GM18511 (cell line): ENCODE results near the gene NAA35.
"Not testable (repeated sequence)": the region's sequence is repeated elsewhere in the genome, so short reads cannot be mapped to it uniquely, and the experiment has no call there.

ENCODE experiments used
- ATAC-seq: cut with Tn5 transposase; IDR thresholded peaks from one replicate; pipeline ENCODE4 v1.9.1; 2021; ENCODE audit warnings: mild to moderate bottlenecking, moderate library complexity; ENCODE audit not compliant: unreplicated experiment

The NAA35 gene

DNA sequence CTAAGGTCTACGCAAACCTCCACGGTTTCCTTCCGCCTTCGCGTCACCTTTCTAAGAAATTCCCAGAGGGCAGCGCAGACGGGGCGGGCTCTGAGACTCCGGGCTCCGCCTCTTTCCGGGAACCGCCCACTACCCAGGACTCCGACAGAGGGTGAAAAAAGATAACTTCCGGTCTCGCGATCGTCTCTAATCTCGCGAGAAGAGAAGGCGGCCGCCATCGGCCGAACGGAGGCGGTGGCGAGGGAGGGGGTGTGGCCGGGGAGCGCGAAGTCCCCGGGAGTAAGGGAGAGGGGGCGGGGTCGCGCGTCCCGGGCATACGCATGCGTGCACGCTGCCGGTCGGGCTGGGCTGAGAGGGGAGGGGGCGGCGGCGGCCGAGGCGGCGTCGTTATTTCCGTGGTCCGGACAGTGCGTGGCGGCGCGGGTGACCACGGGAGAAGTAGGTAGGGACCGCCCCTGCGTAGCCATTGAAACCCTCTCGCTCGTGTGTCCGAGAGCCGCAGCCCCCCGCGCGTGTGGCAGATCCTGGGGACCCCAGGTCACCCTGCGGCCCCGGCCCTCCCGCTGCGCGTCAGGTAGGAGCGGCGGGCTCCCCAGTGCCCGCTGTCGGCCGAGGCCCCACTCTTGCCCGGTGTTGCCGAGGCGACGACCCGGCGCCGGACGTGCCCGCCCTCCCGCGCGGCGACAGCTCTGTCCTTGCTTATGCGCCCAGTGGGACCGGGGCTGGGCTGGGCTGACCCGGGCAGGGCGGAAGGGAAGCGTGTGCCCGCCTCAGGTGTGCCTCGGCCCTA lies at the start of gene NAA35:
NAA35 (plus strand) TSS at position 315 of the 790 bp plus-strand sequence. CDS start 1,014 bp downstream, outside the sequence.
- ATAC-seq = peak; percentile 87

DNA sequence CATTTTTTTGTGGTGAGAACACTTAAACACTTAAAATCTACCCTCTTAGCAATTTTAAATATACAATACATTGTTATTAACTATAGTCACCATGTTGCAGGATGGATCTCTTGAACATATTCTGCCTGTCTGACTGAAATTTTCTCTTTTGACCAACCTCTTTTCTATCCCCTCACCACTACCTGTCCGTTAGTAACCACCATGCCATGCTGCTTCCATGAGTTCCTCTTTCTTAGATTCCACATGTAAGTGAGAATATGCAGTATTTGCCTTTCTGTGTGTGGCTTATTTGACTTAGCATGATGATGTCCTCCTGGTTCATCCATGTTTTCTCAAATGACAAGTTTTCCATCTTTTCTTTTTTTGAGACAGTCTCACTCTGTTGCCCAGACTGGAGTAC lies 48.5 kb upstream of the NAA35 start:
- no peak for ATAC-seq

DNA sequence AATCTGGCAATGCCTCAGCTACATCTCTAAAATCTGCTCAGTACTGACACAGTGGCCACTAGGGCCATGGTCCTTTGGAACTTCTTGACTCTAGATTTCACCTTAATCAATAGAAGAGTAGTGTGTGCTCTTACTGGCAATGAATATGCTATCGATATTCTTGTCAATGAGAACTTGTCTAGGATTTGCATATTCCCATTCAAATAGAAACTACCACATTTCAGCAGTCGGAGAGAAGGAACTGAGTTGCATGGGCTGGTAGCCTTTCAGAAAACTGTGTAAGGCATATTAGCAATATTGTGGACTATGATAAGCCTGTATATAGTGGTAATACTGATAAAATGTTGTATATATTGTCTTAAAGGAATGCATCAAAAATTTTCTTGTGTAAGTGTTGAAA lies 45.3 kb upstream of the NAA35 start:
- ATAC-seq = peak; percentile 79

DNA sequence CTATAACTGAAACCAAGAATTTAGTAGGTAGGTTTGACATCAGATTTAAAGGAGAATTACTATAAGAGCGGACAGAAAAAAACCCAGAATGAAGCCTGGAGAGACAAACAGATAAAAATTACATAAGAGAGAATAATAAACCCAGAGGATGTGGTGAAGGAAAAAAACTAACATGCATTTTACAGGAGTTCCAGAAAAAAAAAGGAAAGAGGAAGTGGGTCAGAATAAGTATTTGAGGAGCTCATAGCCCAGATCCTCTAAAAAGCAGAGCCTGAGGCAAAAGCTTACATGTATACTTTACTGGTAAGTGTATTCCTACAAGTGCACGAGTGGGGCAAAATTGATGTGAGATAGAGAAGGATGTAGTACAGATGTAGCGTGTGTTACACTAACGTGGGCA lies 43.1 kb upstream of the NAA35 start:
- no peak for ATAC-seq

DNA sequence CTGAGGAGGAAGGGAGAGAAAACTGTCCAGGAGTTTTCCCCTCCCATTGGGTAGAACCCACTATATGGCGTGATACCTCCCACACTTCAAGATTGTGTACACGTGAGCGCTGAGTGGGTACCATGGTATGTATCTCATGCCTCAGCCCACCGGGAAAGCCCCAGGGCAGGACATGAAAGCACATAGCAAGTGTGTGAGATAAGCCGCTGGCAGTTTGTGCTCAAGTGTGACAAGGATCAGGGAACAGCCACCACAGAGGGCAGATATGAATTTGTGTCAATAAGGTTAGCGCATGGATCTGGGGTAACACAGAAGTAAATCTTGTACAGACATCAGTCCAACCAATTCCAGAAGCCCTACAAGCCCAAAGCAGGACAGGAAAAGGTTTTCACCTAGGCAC lies 42.6 kb upstream of the NAA35 start:
- ATAC-seq = no peak

DNA sequence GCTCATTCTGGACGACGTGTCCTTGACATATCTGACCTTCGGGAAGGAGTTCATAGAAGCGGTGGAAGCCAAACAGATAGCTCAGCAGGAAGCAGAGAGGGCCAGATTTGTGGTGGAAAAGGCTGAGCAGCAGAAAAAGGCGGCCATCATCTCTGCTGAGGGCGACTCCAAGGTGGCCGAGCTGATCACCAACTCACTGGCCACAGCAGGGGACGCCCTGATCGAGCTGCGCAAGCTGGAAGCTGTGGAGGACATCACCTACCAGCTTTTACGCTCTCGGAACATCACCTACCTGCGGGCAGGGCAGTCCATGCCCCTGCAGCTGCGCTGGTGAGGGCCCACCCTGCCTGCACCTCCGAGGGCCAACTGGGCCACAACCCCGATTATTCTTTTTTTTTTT lies 41.6 kb upstream of the NAA35 start:
- ATAC-seq = no peak

DNA sequence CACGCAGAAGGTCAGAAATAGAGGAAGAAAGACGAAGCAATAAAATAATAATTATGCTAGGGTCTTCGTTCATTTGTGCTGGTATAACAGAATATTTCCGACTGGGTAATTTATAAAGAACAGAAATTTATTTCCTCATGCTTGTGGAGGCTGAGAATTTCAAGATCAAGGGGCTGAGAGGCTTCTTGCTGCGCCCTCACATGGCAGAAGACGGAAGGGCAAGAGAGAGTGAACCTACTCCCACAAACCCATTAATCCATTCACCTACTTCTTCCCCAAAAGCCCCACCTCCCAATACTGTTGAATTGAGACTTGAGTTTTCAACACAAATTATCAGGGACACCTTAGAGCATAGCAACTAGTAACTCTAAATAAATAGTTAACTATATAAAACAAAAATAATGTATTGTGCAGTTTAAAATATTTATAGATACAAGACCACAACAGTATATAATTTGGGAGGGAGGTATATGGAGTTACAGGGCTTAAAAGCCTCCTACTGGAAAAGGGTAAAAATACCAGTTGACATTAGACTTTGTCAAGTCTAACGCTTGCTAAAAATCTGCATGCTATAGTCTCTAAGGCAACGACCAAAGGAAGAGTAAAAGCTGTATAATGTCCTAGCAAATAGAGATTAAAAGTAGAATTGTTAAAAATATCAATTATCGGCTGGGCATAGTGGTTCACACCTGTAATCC lies 40.3 kb upstream of the NAA35 start:
- ATAC-seq = no peak

DNA sequence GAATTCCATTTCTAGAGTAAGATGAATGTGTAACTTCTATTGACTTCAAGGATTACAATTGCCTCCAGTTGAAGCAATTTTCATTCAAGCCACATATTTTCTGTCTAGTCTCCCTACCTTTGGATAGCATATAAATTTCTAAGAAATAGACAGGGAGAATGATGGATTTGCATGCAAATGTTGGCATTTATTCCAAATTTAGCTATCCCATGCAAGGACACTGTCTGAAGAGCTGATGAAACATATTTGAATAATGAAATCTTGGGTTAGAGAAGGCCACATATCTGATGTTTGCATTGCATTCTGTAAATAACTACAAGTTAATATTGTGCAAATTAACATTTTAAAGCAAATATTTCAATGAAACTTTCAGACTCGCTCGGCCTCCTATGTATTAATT lies 36.0 kb upstream of the NAA35 start:
- ATAC-seq = no peak

DNA sequence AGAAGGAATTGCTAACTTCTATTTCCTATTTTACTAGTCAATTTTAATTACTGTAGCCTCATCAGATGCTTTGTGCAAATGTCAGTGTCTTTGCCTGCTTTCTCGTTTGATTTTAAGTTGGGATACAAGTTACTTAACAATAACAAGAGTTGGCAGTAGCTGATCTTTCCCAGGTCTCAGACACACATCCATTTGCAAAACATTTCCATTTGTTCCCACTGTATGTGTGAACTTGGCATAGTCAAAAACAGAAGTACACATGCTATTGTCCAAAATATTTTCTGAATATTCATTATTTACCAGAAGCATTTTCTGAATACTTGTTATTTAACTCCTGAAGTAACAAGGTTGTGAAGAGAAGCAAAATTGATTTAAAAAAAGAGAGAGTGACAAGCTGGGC lies 35.0 kb upstream of the NAA35 start:
- no peak for ATAC-seq

DNA sequence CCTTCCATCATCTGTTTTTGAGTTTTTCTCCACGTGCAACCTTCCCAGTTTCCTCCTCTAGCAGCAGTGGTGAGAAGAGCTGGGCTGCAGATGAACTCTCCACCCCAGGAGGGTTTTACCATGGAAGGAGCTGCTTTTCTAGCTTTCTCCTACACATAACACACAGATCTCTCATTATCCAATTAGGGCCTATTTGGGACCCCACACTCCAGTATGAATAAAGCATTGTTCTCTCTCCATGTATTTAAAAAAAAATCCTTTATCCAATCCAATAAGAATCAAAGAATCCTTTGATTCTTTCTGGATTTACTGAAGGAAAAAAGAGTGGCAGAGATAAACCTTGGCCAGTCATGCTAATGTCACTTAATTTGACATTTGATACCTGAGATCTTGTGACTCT lies 31.6 kb upstream of the NAA35 start:
- ATAC-seq = no peak

DNA sequence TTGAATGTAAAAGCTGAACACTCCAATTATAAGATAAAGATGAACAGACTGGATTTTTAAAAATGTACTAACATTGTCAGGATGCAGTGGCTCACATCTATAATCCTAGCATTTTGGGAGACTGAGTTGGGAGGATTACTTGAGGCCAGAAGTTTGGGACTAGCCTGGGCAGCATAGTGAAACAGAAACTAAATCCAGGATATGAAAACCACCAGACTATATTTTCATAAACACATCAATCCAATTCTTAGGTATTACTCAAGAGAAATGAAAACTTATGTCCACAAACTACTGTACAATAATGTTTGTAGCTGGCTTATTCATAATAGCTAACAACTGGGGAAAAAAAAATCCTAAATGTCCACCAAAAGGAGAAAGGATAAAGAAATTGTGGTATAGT lies 26.8 kb upstream of the NAA35 start:
- ATAC-seq = no peak

DNA sequence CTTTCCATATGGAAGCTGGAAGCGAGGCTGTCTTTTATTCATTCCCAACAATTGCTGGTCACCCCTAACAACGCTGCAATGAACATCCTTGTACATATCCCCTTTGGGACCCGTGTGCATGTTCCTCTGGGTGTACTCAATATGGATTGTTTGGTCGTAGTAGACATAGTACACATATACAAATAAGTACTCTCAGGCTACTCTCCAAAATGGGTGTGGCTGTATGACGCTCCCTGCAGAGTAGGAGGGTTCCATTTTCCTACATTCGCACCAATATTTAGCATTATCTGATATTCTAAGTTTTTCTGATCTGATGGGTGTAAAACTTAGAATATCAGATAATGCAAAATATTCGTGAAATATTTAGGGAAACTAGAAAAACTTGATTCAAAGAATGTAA lies 23.2 kb upstream of the NAA35 start:
- no peak for ATAC-seq

DNA sequence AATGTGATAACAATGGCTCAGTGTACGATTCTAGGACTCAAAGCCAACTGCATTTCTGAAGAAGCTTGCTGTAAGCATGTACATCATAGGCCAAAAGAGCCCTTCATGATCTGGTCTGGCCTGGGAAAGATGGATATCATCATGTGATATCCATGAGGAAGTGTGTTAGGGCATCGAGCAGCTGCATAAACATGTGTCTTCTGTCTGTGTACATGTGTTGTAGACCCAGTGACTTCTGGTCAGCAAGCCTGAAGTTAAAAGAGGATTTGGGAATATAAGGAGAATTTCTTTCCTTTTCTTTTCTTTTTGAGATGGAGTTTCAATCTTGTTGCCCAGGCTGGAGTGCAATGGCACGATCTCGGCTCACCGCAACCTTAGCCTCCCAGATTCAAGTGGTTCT lies 15.5 kb upstream of the NAA35 start:
- ATAC-seq = no peak

DNA sequence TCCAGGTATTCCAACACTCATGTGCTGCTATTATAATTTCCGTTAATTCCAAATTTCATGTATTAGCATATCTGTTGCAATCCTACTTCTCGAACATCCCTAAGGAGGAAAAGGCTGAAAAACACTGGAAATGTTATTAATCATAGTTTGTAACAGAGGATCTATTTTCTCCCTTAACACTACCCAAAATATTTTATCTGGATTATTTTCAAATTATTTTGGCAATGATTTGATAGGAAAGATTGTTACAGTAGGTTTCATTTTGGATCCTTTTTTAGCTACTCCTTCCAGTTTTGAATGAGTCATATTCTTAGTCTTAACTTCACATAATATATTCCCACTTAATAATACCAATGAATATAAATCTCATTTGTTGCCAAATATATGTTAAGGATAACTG lies 13.9 kb upstream of the NAA35 start:
- no peak for ATAC-seq

DNA sequence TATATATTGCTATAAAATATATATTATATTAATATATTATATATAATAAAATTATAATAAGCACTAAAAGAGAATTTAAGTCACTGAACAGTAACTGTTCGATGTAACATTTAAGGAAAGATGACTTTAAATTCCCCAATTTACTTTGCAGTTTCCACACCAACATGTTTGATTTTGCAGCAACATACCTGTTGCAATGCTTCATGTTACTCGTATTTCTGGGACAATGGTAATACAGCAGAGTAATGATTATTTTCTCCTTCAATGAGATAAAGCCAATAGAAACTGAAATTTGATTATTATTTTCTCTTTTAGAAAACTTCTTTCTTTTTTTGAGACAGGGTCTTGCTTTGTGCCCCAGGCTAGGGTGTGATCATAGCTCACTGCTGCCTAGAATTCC lies 9.5 kb upstream of the NAA35 start:
- ATAC-seq = no peak

DNA sequence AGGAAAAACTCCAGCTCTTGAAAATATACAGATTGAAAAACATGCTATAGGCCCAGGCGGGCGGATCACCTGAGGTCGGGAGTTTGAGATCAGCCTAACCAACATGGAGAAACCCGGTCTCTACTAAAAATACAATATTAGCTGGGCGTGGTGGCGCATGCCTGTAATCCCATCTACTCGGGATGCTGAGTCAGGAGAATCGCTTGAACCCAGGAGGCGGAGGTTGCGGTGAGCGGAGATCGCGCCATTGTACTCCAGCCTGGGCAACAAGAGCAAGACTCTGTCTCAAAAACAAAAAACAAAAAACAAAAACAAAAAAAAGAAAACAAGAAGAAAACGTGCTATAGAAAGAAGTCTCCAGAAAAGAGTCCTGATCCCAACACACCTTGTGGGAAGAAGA lies 5.0 kb upstream of the NAA35 start:
- not testable (repeated sequence) for ATAC-seq

DNA sequence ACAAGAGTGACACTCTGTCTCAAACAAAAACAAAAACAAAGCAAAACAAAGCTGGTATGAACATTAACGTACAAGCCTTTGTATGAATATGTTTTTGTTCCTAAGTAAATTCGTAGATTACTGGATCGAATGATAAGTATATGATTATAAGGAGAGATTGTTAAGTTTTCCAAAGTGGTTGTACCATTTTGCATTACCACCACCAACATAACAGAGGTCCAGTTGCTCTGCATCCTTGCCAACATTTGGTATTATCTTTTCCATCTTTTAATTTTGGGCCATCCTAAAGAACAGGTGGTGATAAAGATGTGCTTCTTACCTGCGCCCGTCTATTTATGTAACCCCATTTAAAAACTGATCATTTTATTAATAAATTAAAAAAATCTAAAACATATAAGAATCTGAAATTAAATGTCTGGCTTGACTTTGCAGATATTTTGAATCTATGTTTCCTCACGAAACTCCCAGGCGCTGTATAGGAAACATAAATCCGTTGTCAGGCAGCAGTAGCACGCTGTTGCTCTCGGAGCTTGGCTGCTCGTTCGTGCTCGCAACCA lies 593 bp upstream of the NAA35 start:
- ATAC-seq = no peak

DNA sequence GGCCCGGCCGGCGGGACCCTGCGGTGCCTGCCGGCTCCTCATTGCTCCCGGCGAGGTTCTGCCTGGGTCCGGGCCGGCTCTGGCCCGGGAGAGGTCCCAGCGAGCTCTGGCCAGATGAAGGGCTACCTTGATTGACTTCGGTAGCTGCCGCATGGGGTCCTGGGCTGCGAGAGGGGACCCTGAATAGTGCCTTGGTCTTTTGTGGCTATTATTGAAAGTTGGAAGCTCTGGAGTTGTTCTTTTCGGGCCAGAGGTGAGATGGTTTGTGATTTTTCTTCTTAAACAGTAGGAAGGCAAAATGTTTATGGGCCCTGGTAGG lies 635 bp downstream of the NAA35 start:
- ATAC-seq = no peak

DNA sequence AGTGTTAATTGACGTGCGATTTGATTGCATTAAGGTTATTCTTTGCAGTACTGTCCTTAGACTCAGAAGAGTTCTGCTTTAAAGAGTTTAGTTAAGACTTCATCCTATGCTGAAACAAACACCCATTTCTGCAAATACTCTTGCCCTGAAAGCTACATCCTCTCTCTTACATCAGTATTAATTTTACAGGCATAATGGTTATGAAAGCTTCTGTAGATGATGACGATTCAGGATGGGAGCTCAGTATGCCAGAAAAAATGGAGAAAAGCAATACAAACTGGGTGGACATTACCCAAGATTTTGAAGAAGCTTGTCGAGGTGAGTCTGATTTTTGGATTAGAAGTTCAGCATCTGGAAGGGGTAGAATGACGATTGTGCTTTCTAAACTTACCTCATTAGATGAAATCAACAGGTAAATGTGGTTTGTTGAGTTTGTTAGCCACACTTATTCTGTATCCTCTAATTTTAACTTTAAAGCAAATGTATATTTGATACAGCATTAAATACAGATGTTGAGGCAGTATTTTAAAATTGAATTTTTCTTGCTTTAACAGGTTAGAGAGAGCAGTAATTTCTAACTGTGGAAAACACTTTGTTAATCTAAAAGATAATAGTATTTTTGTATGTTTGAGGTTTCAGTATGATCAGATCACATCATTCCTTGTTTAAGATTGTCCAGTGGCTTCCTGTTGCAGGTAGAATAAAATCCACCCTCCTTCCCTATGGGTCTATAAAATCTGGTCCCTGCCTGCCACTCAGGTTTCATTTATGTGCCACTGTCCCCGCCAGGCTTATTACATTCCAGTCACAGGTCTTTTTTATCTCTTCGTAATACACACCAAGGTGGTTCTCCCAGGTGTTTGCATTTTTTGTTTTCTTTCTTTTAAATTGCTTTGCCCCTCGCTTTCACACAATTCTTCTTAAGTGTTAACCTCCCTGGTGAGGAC lies 1.3 kb downstream of the NAA35 start:
- ATAC-seq = no peak

DNA sequence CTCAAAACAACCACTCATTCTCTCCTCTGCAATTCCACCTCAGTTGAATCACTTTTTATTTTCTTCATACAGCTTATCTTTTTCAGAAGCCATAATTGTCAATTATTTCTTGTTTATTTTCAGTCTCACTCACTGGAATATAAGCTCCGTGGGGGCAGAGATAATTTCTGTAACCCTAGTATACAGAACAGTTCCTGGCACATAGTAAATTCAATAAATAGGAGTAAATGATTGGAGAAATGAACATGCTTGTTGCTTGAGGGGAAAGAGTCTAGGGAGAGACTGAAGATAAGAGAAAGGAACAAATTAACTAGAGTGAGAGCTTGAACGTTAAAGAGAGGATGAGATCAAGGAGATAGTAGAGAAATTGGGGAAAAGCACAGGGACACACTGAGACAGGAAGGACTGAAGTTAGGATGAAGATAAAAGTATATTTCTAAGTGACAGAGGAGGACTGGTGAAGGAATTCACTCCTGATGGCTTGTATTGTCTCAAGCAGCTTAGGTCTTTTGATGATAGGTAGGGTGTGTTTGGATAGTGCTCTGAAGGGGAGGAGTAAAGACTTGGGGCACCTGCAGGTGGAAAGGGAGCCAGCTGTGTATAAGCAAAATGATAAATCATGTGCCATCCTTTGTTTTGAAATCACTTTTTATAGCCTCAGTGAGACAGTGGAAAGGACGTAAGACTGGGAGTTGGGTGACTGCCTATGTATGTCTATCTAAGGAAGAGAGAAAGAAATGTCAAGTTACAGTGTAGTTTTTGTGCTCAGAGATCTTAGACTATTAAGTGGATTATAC lies 2.2 kb downstream of the NAA35 start:
- no peak for ATAC-seq
